Left kidney (tissue), 8 donors: ENCODE data around the gene TMC7. TPM values are rescaled to one million over a fixed set of nuclear protein-coding genes. Genes with fewer than 3 reads are reported as not detected.
A peak's percentile ranks its signal among the peaks of the same experiment; 100 is the strongest.
"Not testable (repeated sequence)": the region's sequence is repeated elsewhere in the genome, so short reads cannot be mapped to it uniquely, and the experiment has no call there.

ENCODE experiments used
- DNase-seq: peaks from one replicate; pipeline ENCODE4 v3.0.0-alpha.2; 2013
- long read RNA-seq, 8 donors: transcript quantifications; one replicate each; lab custom pipeline, GENCODE V29; 2026
- polyA plus RNA-seq: library from polyadenylated mRNA; unstranded; fragments of 120-200 nt; gene quantifications from one replicate; pipeline ENCODE4 v1.2.1, GENCODE V29; 2013; ENCODE audit not compliant: insufficient read length

Gene TMC7
- polyA plus RNA-seq, result 2.0 TPM
- long read RNA-seq, donor 1, partial matches to known transcripts, result 6 of 7 reads
- long read RNA-seq, donor 1, other reads (novel, unspliced or antisense), result 0 of 7 reads
- long read RNA-seq, donor 2, partial matches to known transcripts, result 0 of 1 reads
- long read RNA-seq, donor 2, other reads (novel, unspliced or antisense), result 0 of 1 reads
- long read RNA-seq, donor 3, result 0 reads
- long read RNA-seq, donor 4, result 0 reads
- long read RNA-seq, donor 5, result 0 reads
- long read RNA-seq, donor 6, result 0 reads
- long read RNA-seq, donor 7, result 0 reads
- long read RNA-seq, donor 8, result 0 reads

DNA sequence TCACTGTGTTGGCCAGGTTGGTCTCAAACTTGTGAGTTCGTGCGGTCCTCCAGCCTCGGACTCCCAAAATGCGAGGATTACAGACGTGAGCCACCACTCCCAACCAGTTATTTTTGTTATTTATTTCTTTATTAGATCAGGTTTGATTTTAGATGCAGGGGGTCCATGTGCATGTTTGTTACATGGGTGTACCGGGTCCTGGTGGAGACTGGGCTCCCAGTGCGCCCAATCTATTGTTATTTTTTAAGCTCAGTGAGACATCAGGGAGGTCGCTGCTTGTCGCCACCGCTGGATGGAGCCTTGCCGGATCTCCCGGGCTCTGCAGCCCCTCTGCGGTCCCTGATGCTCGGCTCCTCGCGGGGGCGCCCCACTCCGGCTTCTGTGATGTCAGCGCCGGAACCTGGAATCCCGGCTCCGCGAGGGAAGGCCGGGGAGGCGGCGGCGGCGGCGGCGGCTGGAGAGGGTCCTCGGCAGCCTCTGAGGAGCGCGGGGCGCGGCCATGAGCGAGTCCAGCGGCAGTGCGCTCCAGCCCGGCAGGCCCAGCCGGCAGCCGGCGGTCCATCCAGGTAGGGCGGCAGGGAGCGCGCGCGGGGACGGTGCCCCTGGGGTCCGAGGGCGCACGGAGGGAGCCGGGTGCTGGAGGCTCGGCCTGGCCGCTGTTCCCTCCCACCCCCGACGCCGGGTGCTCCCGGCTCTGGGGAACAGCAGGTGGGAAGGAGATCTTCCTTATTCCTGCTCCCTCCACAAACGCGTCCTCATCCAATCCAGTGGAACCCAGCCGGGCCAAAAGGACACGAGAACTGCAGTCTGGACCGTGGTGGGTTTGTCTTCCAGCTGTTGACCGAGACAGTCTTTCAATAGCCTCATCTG lies at the start of gene TMC7:
TSS of gene TMC7 (plus strand) at position 370 of the 870 bp plus-strand sequence. CDS start at position 500, 130 bp downstream.
- peak; percentile 89 for DNase-seq

DNA sequence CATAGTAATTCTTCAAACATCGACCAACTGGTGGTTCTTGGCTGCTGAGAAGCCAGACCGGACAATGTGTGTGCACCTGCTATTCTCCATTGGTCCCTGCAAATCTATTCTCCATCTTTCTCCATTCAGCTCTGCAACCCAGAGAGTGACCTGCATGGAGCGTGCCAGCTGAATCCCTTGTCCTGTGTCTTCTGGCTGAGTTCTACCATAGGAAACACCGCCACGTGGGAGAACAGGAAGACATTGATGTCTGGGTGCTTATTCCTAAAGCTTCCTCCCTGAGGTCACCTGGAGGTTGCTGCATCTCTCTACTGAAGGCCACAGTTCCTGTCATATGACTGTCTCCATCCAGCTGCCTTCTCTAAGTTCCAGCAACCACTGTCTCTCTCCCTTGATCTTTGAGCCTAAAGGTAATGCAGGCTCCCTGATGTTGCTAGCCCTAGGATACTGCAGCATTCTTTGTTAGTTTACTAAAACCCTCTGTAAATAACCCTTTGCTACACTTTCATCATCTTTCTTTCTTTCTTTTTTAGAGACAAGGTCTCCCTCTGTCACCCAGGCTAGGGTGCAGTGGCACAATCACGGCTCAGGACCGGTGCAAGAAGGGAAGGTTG lies 46.9 kb upstream of the TMC7 start:
- DNase-seq, result no peak

DNA sequence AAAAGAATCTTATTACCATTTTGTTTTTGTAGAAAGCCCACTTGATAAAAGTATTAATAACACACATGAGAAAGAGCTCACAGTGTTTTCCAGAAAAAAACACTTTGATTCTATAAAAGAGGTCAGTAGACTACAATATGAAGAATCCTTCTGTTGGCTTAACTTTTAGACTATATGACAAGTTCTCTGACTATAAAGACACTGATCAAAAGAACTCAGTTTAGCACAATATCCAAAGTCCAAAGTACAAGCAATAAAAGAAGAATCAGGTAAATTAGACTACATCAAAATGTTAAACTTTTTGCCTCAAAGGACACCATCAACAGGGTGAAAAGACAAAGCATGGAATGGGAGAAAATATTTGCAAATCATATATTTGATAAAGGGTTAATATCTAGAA lies 46.3 kb upstream of the TMC7 start:
- DNase-seq, result no peak

DNA sequence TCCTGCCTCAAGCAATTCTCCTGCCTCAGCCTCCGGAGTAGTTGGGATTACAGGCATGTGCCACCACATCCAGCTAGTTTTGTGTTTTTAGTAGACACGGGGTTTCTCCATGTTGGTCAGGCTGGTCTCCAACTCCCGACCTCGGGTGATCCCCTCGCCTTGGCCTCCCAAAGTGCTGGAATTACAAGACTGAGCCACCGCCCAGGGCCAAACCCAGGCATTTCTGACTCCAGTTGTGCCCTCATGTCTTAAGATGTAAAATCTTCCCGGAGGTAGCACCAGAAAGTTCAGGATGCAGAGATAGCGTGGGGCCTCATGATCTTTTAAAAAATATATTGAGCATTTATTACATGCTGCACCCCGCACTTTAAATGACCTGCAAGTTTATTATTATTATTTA lies 44.7 kb upstream of the TMC7 start:
- no peak for DNase-seq

DNA sequence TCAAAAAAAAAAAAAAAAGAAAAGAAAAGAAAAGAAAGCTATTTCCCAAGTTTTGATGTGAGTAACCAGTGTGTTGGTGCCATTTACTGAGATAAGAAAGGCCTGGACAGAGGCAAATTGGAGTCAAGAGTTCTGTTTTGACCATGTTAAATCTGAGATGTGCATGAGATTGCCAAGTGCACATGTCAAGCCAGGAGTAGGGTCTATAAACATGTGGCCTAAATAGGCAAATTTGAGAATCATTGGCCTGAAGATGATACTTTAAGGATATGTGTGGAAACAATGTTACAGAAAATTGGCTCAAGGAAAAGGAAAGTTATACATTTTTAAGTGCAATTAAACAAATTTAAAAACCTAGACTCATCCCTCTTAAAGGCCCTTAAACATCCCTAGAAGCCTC lies 42.3 kb upstream of the TMC7 start:
- no peak for DNase-seq

DNA sequence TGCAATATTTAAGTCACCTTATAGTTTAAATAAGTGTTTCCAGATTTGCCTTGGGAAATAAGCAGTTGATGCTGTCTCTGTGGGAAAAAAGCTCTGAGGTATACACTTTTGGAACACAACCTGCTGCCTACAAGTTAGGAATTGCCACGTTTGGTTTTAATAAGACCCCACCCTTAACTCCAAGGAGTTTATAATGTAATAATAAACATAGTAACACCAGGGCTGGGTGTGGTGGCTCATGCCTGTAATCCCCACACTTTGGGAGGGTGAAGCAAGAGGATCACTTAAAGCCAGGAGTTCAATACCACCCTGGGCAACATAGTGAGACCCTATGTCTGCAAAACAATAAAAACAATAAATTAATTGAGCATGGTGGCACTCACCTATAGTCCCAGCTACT lies 41.7 kb upstream of the TMC7 start:
- DNase-seq, result no peak

DNA sequence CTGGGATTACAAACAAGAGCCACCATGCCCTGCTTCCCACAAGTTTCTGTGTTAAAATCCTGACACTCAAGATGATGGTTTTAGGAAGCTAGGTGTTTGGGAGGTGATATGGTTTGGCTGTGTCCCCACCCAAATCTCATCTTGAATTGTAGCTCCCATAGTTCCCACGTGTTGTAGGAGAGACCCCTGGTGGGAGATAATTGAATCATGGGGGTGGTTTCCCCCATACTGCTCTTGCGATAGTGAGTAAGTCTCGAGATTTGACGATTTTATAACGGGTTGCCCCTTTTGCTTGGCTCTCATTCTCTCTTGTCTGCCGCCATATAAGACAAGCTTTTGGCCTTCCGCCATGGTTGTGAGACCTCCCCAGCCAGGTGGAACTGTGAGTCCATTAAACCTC lies 40.3 kb upstream of the TMC7 start:
- DNase-seq, result no peak

DNA sequence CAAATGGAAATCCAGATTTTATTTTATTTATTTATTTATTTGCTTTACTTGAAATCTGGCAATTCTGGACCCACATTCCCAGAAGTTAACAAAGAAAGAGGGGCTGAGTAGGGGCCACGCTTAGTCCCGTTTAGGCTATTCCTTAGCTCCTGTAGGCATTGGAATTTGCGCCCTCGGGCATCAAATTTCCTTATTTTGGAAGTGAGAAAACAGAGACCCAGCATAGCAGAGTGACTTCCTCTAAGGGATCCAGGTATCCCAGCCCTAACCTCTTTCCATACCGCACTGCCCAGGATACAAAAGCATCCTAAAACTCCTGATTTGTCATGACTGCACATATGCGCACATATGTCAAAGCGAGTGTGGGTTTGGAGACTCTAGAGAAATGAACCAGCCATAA lies 38.5 kb upstream of the TMC7 start:
- no peak for DNase-seq

DNA sequence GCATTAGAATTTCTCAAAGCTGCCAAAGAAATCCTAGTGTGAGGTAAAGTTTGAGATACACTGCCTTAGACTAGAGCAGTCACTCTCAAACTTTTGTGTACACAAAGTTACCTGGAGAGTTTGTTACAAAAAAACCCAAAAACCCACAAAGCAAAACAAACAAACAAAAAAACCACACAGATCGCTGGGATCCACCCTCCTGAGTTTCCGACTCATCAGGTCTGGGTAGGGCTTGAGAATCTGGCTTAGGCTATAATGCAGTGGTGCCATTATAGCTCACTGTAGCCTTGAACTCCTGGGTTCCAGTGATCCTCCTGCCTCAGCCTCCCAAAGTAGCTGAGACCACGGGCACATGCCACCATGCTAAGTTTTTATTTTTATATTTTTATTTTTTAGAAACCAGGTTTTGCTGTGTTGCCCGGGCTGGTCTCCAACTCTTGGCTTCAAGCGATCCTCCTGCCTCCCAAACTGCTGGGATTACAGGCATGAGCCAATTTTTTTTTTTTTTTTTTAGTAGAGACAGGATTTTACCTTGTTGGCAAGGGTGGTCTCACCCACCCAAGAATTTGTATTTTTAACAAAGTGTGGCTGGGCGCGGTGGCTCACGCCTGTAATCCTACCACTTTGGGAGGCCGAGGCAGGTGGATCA lies 35.2 kb upstream of the TMC7 start:
- DNase-seq, result no peak

DNA sequence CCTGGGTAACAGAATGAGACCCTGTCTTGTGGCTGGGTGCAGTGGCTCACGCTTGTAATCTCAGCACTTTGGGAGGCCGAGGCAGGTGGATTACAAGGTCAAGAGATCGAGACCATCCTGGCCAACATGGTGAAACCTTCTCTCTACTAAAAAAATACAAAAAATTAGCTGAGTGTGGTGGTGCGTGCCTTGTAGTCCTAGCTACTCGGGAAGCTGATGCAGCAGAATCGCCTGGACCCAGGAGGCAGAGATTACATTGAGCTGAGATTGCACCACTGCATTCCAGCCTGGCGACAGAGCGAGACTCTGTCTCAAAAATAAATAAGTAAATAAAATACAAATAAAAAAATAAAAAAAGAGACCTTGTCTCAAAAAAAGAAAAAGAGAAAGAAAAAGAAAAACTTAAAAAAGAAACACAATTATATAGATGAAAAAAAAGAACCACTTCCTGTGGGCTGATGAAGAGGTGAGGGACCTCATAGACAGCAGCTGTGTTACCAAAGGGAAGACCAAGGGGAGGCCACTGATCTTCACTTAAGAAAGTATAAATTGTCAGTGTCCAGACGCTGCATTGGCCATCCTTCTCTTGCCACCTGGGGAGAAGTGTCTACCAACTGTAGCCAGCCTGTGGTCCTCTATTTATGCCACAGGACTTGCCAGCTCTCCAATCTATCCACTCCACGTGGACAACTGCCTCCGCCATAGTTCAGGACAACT lies 33.1 kb upstream of the TMC7 start:
- DNase-seq, result no peak

DNA sequence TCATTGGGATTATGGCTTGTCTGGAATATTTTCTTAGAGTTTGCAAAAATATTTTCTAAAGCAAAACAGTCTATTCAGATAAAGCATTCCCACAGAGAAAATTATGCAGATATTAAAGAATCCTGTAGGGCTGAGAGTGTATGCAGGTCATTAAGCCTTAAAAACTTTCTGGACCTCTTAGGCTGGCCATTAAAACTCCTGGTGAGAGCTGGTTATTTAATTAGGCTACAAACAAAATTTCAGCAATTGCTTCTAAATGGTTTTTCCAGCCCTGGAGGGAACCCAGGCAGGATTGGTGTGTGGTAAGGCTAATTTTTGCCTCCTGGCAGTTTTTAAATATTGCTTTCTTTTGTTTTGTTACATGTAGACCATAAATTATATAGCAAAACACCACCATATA lies 30.2 kb upstream of the TMC7 start:
- no peak for DNase-seq

DNA sequence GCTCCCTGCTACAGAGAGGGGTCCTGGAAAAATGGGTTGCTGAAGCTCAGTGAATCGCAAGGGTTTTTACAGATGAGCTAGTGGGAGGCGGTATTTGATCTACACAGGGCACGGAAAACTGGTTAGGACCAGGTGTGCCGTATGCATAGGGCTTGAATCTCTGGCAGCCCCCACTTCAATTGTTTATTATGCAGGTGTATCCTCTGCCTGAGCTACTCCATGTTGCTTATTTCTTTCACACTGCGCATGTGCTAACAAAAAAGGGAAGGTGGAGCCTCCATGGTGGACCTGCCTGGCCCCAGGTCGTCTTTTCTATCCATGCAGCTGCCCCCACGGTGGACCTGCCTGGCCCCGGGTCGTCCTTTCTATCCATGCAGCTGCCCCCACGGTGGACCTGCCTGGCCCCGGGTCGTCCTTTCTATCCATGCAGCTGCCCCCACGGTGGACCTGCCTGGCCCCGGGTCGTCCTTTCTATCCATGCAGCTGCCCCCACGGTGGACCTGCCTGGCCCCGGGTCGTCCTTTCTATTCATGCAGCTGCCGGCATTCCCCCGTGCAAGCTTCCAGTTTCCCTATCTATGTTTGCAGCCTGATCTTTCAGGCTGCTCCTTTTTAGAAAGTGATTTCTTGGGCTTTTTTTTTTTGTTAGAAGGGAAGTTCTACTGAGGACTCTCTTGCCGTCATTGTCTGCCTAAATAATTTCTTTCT lies 27.7 kb upstream of the TMC7 start:
- not testable (repeated sequence) for DNase-seq

DNA sequence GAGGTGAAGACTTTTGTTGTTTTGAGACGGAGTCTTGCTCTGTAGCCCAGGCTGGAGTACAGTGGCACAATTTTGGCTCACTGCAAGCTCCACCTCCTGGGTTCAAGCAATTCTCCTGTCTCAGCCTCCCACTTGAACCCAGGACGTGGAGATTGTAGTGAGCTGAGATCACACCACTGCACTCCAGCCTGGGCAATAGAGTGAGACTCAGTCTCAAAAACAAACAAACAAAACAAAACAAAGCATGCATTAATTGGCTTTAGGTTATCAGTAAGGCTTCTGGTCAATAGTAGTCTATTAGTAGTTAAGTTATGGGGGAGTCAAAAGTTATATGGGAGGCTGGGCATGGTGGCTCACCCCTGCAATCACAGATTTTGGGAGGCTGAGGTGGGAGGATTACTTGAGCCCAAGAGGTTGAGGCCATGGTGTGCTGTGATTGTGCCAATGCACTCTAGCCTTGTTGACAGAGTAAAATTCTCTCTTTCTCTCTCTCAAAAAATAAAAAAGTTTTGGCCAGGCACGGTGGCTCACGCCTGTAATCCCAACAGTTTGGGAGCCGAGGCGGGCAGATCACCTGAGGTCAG lies 27.0 kb upstream of the TMC7 start:
- not testable (repeated sequence) for DNase-seq

DNA sequence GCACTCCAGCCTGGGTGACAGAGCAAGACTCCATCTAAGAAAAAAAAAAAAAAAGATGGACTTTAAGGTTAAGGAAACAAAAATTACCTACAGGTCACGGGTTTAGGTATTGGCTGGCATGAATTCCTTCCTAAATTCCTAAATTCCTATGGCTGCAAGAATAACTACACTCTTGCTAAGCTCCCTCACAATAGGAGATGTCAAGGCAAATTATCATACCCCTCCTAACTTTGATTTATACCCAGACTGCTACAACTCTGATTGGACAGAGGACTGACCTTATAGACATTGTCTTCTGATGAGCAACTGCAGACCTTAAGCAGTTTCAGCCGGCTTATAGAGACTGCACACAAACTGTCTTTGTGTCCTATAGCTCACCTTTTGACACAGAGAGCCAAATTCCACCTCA lies 25.1 kb upstream of the TMC7 start:
- no peak for DNase-seq

DNA sequence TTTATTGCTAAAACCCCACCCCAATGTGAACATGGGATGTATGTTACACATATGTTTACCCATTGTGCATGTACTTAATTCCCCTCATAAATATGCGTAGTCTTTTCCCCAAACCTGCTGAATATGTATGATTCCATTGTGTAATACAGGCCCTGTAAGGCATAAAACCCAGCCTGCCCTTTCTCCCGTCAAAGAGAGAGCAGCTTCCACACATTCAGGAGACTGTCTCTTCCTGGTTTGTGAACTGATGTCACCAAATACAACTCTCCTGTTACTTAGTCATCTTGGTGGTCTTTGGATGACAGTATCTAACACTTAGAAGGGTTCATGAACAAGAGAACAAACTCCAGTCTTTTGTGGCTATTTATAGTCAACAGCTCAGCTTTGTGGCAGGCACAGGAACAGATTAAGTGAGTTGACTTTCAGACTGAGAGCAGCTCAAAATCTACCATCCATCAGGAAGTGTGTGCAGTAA lies 24.7 kb upstream of the TMC7 start:
- no peak for DNase-seq

DNA sequence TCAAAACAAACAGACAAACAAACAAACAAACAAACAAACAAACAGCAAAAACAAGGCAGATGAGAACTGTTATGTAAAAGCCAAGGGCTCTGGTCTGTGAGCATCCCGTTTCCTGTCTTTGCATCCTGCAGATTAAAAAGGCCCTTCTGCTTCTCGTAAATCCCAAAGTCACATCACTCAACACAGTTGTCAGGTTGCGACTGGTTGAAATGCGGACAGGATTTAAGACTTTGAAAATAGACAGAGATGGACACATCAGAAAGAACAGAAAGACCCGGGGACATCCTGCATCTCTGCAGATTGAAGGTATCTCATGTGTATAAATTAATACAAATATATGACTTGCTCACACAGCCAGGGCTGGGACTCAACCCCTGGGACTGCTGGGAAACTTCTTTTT lies 18.2 kb upstream of the TMC7 start:
- DNase-seq, result no peak

DNA sequence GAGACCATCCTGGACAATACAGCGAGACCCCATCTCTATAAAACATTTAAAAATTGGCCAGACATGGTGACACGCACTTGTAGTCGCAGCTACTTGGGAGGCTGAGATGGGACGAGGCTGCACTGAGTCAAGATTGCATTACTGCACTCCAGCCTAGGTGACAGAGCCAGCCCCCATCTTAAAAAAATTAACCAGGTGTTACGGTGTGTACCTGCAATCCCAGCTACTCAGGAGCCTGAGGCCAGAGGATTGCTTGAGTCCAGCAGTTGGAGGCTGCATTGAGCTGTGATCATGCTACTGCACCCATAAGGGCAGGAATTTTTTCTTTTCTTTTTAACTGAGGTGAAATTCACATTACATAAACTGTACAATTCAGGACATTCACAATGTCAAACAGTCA lies 16.9 kb upstream of the TMC7 start:
- no peak for DNase-seq

DNA sequence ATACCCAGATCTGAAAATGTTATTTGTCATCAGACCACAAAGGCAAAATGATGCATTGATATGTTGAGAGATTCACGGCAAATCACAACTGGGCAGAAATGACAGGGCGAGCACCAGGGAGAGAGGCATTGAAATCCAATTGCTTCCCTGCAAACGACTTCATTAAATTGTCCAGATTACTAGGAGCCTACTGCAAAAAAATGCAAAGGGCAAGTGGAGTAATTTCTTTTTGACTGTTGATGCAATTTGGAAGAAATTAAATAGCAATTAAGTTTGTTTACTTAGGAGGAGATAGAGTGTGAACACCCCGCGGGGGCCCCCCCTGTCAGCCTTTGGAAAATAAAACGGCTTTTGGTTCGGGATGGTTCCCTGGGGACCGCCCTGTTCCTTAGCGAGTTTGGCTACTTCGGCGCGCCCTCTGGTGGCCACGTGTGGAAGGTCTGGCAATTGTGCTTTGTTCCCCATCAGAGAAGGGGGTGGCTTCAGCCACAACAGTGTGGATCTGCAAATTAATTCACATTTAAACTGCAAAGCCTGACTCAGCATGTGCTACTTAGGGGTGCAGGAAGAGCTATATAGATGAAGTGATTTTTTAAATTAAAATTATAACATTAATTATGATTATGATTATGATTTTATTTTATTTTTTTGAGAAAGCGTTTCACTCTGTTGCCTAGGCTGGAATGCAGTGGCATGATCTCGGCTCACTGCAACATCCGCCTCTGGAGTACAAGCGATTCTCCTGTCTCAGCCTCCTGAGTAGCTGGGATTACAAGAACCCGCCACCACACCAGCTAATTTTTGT lies 14.5 kb upstream of the TMC7 start:
- peak; percentile 77 for DNase-seq

DNA sequence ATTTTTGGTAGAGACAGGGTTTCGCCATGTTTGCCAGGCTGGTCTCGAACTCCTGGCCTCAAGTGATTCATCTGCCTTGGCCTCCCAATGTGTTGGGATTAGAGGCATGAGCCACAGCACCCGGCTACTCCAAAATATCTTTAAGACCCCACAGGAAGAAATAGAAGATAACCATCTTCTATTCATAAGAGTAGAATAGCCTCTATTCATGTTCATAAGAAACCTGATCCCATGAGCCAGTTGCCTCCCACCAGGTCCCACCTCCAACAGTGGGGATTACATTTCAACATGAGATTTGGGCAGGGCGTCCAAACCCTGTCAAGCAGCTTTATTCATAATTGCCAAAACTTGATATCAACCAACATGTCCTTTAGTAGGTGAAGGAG lies 13.9 kb upstream of the TMC7 start:
- DNase-seq, result no peak

DNA sequence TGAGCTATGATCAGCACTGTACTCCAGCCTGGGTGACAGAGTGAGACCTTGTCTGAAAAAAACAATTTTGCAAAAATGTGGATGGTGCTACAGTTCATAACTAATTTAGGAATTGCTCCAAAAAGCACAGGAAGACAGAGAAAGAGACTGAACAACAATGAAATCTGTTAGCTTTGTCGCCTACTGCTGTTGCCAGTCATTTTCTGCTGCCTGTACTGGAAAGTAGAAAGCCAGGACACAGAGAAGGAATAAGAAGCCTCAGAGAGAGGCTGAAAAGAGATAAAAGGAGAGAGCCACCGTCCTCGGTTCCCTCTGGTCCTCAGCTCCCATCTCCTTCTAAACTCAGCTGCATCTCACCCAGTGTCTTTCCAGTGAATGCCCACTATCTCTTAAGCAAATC lies 8.6 kb upstream of the TMC7 start:
- no peak for DNase-seq
